ENCODE results near the gene ZNF800. TPM values are rescaled to one million over a fixed set of nuclear protein-coding genes. Genes with fewer than 3 reads are reported as not detected.

Gene ZNF800
- total RNA-seq, 3 donors from 2014 or later = 37.2 to 41.4 (median 40.4) TPM

GRCh38 chr7:127379642-127380041, 12.9 kb downstream of the ZNF800 start:
- peaks cover 33% of the 10 kb centered on the region for H3K36me3 Mint-ChIP-seq (ENCODE audit: insufficient read depth)
- DNase-seq (no peak), ATAC-seq (no peak)
- no peak overlapping the region for H3K4me3 Mint-ChIP-seq
- H3K9me3 Mint-ChIP-seq = no peaks in the 10 kb centered on the region
- no peaks in the 10 kb centered on the region for H3K27me3 Mint-ChIP-seq (ENCODE audit: low read depth)
- H3K4me1 Mint-ChIP-seq (ENCODE audit: low read depth) = peaks cover 72% of the 10 kb centered on the region

GRCh38 chr7:127378537-127378936, 14.0 kb downstream of the ZNF800 start:
- ATAC-seq = no peak
- peak overlapping the region; percentile 19 for H3K4me3 Mint-ChIP-seq
- DNase-seq = no peak
- peaks cover 71% of the 10 kb centered on the region for H3K4me1 Mint-ChIP-seq (ENCODE audit: low read depth)
- no peaks in the 10 kb centered on the region for H3K9me3 Mint-ChIP-seq
- H3K27me3 Mint-ChIP-seq (ENCODE audit: low read depth) = no peaks in the 10 kb centered on the region
- H3K36me3 Mint-ChIP-seq (ENCODE audit: insufficient read depth) = peaks cover 44% of the 10 kb centered on the region

GRCh38 chr7:127377425-127377824, 15.1 kb downstream of the ZNF800 start:
- no peaks in the 10 kb centered on the region for H3K9me3 Mint-ChIP-seq
- DNase-seq (no peak), ATAC-seq (no peak)
- no peak overlapping the region for H3K4me3 Mint-ChIP-seq
- H3K27me3 Mint-ChIP-seq (ENCODE audit: low read depth) = no peaks in the 10 kb centered on the region
- peaks cover 60% of the 10 kb centered on the region for H3K4me1 Mint-ChIP-seq (ENCODE audit: low read depth)
- peaks cover 41% of the 10 kb centered on the region for H3K36me3 Mint-ChIP-seq (ENCODE audit: insufficient read depth)

- Mint-ChIP-seq H3K4me3 (no peak overlapping the region), H3K36me3 (ENCODE audit: insufficient read depth) (peaks cover 36% of the 10 kb centered on the region), H3K4me1 (ENCODE audit: low read depth) (peaks cover 51% of the 10 kb centered on the region), H3K27me3 (ENCODE audit: low read depth) (no peaks in the 10 kb centered on the region), H3K9me3 (no peaks in the 10 kb centered on the region)
- DNase-seq (no peak), ATAC-seq (peak; percentile 96 to 98)
Measured at GRCh38 chr7:127375631-127376030, 16.9 kb downstream of the ZNF800 start.

GRCh38 chr7:127367679-127368078, 24.8 kb downstream of the ZNF800 start:
- H3K9me3 Mint-ChIP-seq = no peaks in the 10 kb centered on the region
- DNase-seq (no peak), ATAC-seq (no peak)
- H3K36me3 Mint-ChIP-seq (ENCODE audit: insufficient read depth) = peaks cover 16% of the 10 kb centered on the region
- H3K4me1 Mint-ChIP-seq (ENCODE audit: low read depth) = peaks cover 18% of the 10 kb centered on the region
- H3K4me3 Mint-ChIP-seq = no peak overlapping the region
- no peaks in the 10 kb centered on the region for H3K27me3 Mint-ChIP-seq (ENCODE audit: low read depth)

- ATAC-seq (no peak), DNase-seq (no peak)
- Mint-ChIP-seq H3K4me1 (ENCODE audit: low read depth) (peaks cover 16% of the 10 kb centered on the region), H3K4me3 (no peak overlapping the region), H3K27me3 (ENCODE audit: low read depth) (no peaks in the 10 kb centered on the region), H3K9me3 (no peaks in the 10 kb centered on the region), H3K36me3 (ENCODE audit: insufficient read depth) (peaks cover 18% of the 10 kb centered on the region)
Measured at GRCh38 chr7:127366680-127367079, 25.8 kb downstream of the ZNF800 start.

- no peak overlapping the region for H3K4me3 Mint-ChIP-seq
- no peak for DNase-seq
- H3K9me3 Mint-ChIP-seq = no peaks in the 10 kb centered on the region
- no peaks in the 10 kb centered on the region for H3K27me3 Mint-ChIP-seq (ENCODE audit: low read depth)
- H3K36me3 Mint-ChIP-seq (ENCODE audit: insufficient read depth) = peaks cover 18% of the 10 kb centered on the region
- ATAC-seq = no peak
- peaks cover 14% of the 10 kb centered on the region for H3K4me1 Mint-ChIP-seq (ENCODE audit: low read depth)
Measured at GRCh38 chr7:127365957-127366315, 26.6 kb downstream of the ZNF800 start.

GRCh38 chr7:127365164-127365956, 27.1 kb downstream of the ZNF800 start:
- DNase-seq (no peak), ATAC-seq (no peak)
- Mint-ChIP-seq H3K36me3 (ENCODE audit: insufficient read depth) (peaks cover 21% of the 10 kb centered on the region), H3K9me3 (no peaks in the 10 kb centered on the region), H3K27me3 (ENCODE audit: low read depth) (no peaks in the 10 kb centered on the region), H3K4me3 (no peak overlapping the region), H3K4me1 (ENCODE audit: low read depth) (peaks cover 14% of the 10 kb centered on the region)

- Mint-ChIP-seq H3K4me1 (ENCODE audit: low read depth) (peaks cover 14% of the 10 kb centered on the region), H3K9me3 (no peaks in the 10 kb centered on the region), H3K36me3 (ENCODE audit: insufficient read depth) (peaks cover 31% of the 10 kb centered on the region), H3K4me3 (no peak overlapping the region), H3K27me3 (ENCODE audit: low read depth) (no peaks in the 10 kb centered on the region)
- ATAC-seq (no peak), DNase-seq (no peak)
Measured at GRCh38 chr7:127362364-127363027, 30.0 kb downstream of the ZNF800 start.

GRCh38 chr7:127361736-127362135, 30.8 kb downstream of the ZNF800 start:
- peaks cover 33% of the 10 kb centered on the region for H3K36me3 Mint-ChIP-seq (ENCODE audit: insufficient read depth)
- no peaks in the 10 kb centered on the region for H3K27me3 Mint-ChIP-seq (ENCODE audit: low read depth)
- DNase-seq (no peak), ATAC-seq (no peak)
- no peak overlapping the region for H3K4me3 Mint-ChIP-seq
- no peaks in the 10 kb centered on the region for H3K9me3 Mint-ChIP-seq
- H3K4me1 Mint-ChIP-seq (ENCODE audit: low read depth) = peaks cover 14% of the 10 kb centered on the region

- DNase-seq = no peak
- H3K4me1 Mint-ChIP-seq (ENCODE audit: low read depth) = peaks cover 10% of the 10 kb centered on the region
- H3K4me3 Mint-ChIP-seq = no peak overlapping the region
- no peak for ATAC-seq
- H3K27me3 Mint-ChIP-seq (ENCODE audit: low read depth) = no peaks in the 10 kb centered on the region
- H3K36me3 Mint-ChIP-seq (ENCODE audit: insufficient read depth) = peaks cover 34% of the 10 kb centered on the region
- H3K9me3 Mint-ChIP-seq = no peaks in the 10 kb centered on the region
Measured at GRCh38 chr7:127359011-127359410, 33.5 kb downstream of the ZNF800 start.

GRCh38 chr7:127353897-127354296, 38.6 kb downstream of the ZNF800 start:
- ATAC-seq (no peak), DNase-seq (no peak)
- no peaks in the 10 kb centered on the region for H3K9me3 Mint-ChIP-seq
- H3K27me3 Mint-ChIP-seq (ENCODE audit: low read depth) = no peaks in the 10 kb centered on the region
- peaks cover 24% of the 10 kb centered on the region for H3K36me3 Mint-ChIP-seq (ENCODE audit: insufficient read depth)
- no peak overlapping the region for H3K4me3 Mint-ChIP-seq
- H3K4me1 Mint-ChIP-seq (ENCODE audit: low read depth) = peaks cover 24% of the 10 kb centered on the region

GRCh38 chr7:127350586-127350985, 41.9 kb downstream of the ZNF800 start:
- no peak for ATAC-seq
- Mint-ChIP-seq H3K36me3 (ENCODE audit: insufficient read depth) (peaks cover 8% of the 10 kb centered on the region), H3K4me1 (ENCODE audit: low read depth) (peaks cover 24% of the 10 kb centered on the region)

GRCh38 chr7:127349881-127350280, 42.6 kb downstream of the ZNF800 start:
- DNase-seq = no peak
- ATAC-seq = no peak
- Mint-ChIP-seq H3K4me3 (no peak overlapping the region), H3K4me1 (ENCODE audit: low read depth) (peaks cover 22% of the 10 kb centered on the region), H3K9me3 (no peaks in the 10 kb centered on the region), H3K27me3 (ENCODE audit: low read depth) (no peaks in the 10 kb centered on the region), H3K36me3 (ENCODE audit: insufficient read depth) (peaks cover 2% of the 10 kb centered on the region)

More at GRCh38 chr7:127350586-127350985, 41.9 kb downstream of the ZNF800 start:
- DNase-seq = no peak
- Mint-ChIP-seq H3K4me3 (no peak overlapping the region), H3K27me3 (ENCODE audit: low read depth) (no peaks in the 10 kb centered on the region), H3K9me3 (no peaks in the 10 kb centered on the region)

- Mint-ChIP-seq H3K4me1 (ENCODE audit: low read depth) (peaks cover 20% of the 10 kb centered on the region), H3K27me3 (ENCODE audit: low read depth) (no peaks in the 10 kb centered on the region), H3K9me3 (no peaks in the 10 kb centered on the region), H3K4me3 (peak overlapping the region; percentile 32), H3K36me3 (ENCODE audit: insufficient read depth) (peaks cover 2% of the 10 kb centered on the region)
- ATAC-seq = no peak
- no peak for DNase-seq
Measured at GRCh38 chr7:127348247-127348631, 44.3 kb downstream of the ZNF800 start.

Measured in activated T-cell treated with anti-CD3 and anti-CD28 coated beads, Interleukin-2, amount 50 U/mL, for 4 hours (primary cell).